Retinal pigment epithelial cell (primary cell): ENCODE measurements around the gene PSIP1.

Experiments
- DNase-seq: peaks from one replicate; pipeline ENCODE4 v3.0.0-alpha.2; 2010; ENCODE audit warnings: low read depth
- H3K4me3 ChIP-seq: 2 replicates; pipeline ENCODE4 v1.5.1; 2011; ENCODE audit warnings: mild to moderate bottlenecking, low read length, control low read depth, moderate library complexity
- CTCF ChIP-seq: conservative IDR thresholded peaks from 2 replicates; pipeline ENCODE4 v1.5.1; 2011; ENCODE audit warnings: low read depth, low read length, control low read depth, inconsistent platforms

PSIP1 gene

GRCh38 chr9:15421990-15422371 lies 88.8 kb downstream of the PSIP1 start:
- H3K4me3 ChIP-seq = peak overlapping the region; percentile 98
- DNase-seq = no peak
- no peak for TF ChIP-seq CTCF

- no peak overlapping the region for H3K4me3 ChIP-seq
- TF ChIP-seq CTCF = no peak
- DNase-seq = no peak
Observed at GRCh38 chr9:15421532-15421931, 89.2 kb downstream of the PSIP1 start.

- TF ChIP-seq CTCF = no peak
- DNase-seq = no peak
- no peak overlapping the region for H3K4me3 ChIP-seq
Observed at GRCh38 chr9:15420796-15421195, 90.0 kb downstream of the PSIP1 start.

- H3K4me3 ChIP-seq = no peak overlapping the region
- no peak for TF ChIP-seq CTCF
- no peak for DNase-seq
Observed at GRCh38 chr9:15417626-15418025, 93.1 kb downstream of the PSIP1 start.

GRCh38 chr9:15416880-15417279 lies 93.9 kb downstream of the PSIP1 start:
- TF ChIP-seq CTCF = peak; percentile 51
- DNase-seq = no peak

More at GRCh38 chr9:15416880-15417279, 93.9 kb downstream of the PSIP1 start:
- no peak overlapping the region for H3K4me3 ChIP-seq
